SK-N-SH treated with all-trans-retinoic acid at 6 μM for 48 hours (cell line): ENCODE measurements around the gene HCK.

Source experiments
- ATAC-seq: fragments of 200-7000 bp; cut with Tn5 transposase; 3 replicates; pipeline ENCODE4 v1.9.1; 2020; ENCODE audit warnings: mild to moderate bottlenecking, moderate library complexity
- ARNTL ChIP-seq: fragments of 450-650 bp; formaldehyde crosslinking; IDR thresholded peaks from 2 replicates; pipeline ENCODE4 v1.5.0; 2020; ENCODE audit warnings: low read depth, mild to moderate bottlenecking, moderate library complexity, borderline replicate concordance
- BACH2 ChIP-seq: fragments of 250-450 bp; sonication (Bioruptor Pico); IDR thresholded peaks from 2 replicates; pipeline ENCODE4 v1.9.0; 2021; ENCODE audit warnings: mild to moderate bottlenecking, borderline replicate concordance
- CREB5 ChIP-seq: fragments of 250-450 bp; sonication (Bioruptor Pico); IDR thresholded peaks from 2 replicates; pipeline ENCODE4 v1.5.1; 2020; ENCODE audit warnings: low read depth, mild to moderate bottlenecking, moderate library complexity
- CSDC2 ChIP-seq: fragments of 250-450 bp; sonication (Bioruptor Pico); IDR thresholded peaks from 2 replicates; pipeline ENCODE4 v1.5.0; 2020; ENCODE audit warnings: mild to moderate bottlenecking, moderate library complexity
- CSRNP3 ChIP-seq: fragments of 250-450 bp; sonication (Bioruptor Pico); IDR thresholded peaks from 2 replicates; pipeline ENCODE4 v1.5.1; 2021; ENCODE audit warnings: mild to moderate bottlenecking, moderate library complexity
- ESRRG ChIP-seq: fragments of 250-450 bp; sonication (Bioruptor Pico); IDR thresholded peaks from 2 replicates; pipeline ENCODE4 v1.6.1; 2021; ENCODE audit warnings: mild to moderate bottlenecking
- ISL1 ChIP-seq: fragments of 250-450 bp; sonication (Bioruptor Pico); IDR thresholded peaks from 2 replicates; pipeline ENCODE4 v2.1.2; 2022; ENCODE audit warnings: mild to moderate bottlenecking, moderate library complexity
- OSR1 ChIP-seq: fragments of 250-450 bp; sonication (Bioruptor Pico); IDR thresholded peaks from 2 replicates; pipeline ENCODE4 v1.8.0; 2022; ENCODE audit warnings: moderate library complexity, mild to moderate bottlenecking, inconsistent platforms
- PATZ1 ChIP-seq: fragments of 250-450 bp; sonication (Bioruptor Pico); IDR thresholded peaks from 2 replicates; pipeline ENCODE4 v1.8.0; 2020; ENCODE audit warnings: mild to moderate bottlenecking, moderate library complexity, borderline replicate concordance
- POU6F1 ChIP-seq: fragments of 250-450 bp; sonication (Bioruptor Pico); IDR thresholded peaks from 2 replicates; pipeline ENCODE4 v1.8.0; 2021; ENCODE audit warnings: low read depth, mild to moderate bottlenecking, moderate library complexity, borderline replicate concordance
- PPARA ChIP-seq: fragments of 250-450 bp; sonication (Bioruptor Pico); IDR thresholded peaks from 2 replicates; pipeline ENCODE4 v1.5.0; 2020; ENCODE audit warnings: mild to moderate bottlenecking, borderline replicate concordance
- RARB ChIP-seq: fragments of 250-450 bp; sonication (Bioruptor Pico); IDR thresholded peaks from 2 replicates; pipeline ENCODE4 v1.8.0; 2021; ENCODE audit warnings: mild to moderate bottlenecking, moderate library complexity
- SNAI2 ChIP-seq: fragments of 250-450 bp; sonication (Bioruptor Pico); IDR thresholded peaks from 2 replicates; pipeline ENCODE4 v1.5.0; 2020; ENCODE audit warnings: mild to moderate bottlenecking, moderate library complexity
- TSHZ2 ChIP-seq: fragments of 250-450 bp; sonication (Bioruptor Pico); IDR thresholded peaks from 2 replicates; pipeline ENCODE4 v1.5.0; 2020; ENCODE audit warnings: mild to moderate bottlenecking, moderate library complexity
- ZC3H10 ChIP-seq: fragments of 250-450 bp; sonication (Bioruptor Pico); IDR thresholded peaks from 2 replicates; pipeline ENCODE4 v1.5.1; 2021; ENCODE audit warnings: mild to moderate bottlenecking, moderate library complexity
- ZFP3 ChIP-seq: fragments of 250-450 bp; sonication (Bioruptor Pico); IDR thresholded peaks from 2 replicates; pipeline ENCODE4 v1.5.0; 2020; ENCODE audit warnings: mild to moderate bottlenecking, moderate library complexity
- ZNF70 ChIP-seq: fragments of 450-650 bp; formaldehyde crosslinking; IDR thresholded peaks from 2 replicates; pipeline ENCODE4 v1.5.0; 2020; ENCODE audit warnings: mild to moderate bottlenecking, moderate library complexity

HCK gene

GRCh38 chr20:32006841-32007786 is 44.9 kb upstream of the HCK start:
- ATAC-seq: no peak
- TF ChIP-seq CSDC2 (CRISPR knock-in tag) (no peak), BACH2 (CRISPR knock-in tag) (no peak), POU6F1 (CRISPR knock-in tag) (no peak), OSR1 (no peak), CREB5 (CRISPR knock-in tag) (no peak), CSRNP3 (CRISPR knock-in tag) (no peak), ISL1 (CRISPR knock-in tag) (no peak), ZNF70 (CRISPR knock-in tag) (no peak), PATZ1 (CRISPR knock-in tag) (no peak)
- TF ChIP-seq, all 23 proteins: peak for 0

GRCh38 chr20:32007787-32008616 is 44.0 kb upstream of the HCK start:
- ATAC-seq: peak; percentile 20; the same call in 1 of the 3 replicates
- TF ChIP-seq CREB5 (CRISPR knock-in tag): no peak
- TF ChIP-seq SNAI2: no peak
- no peak for TF ChIP-seq OSR1
- no peak for TF ChIP-seq ARNTL (CRISPR knock-in tag)

GRCh38 chr20:32009564-32009963 is 42.5 kb upstream of the HCK start:
- ATAC-seq: no peak
- no peak for TF ChIP-seq BACH2 (CRISPR knock-in tag)
- no peak for TF ChIP-seq RARB (CRISPR knock-in tag)
- no peak for TF ChIP-seq ZNF70 (CRISPR knock-in tag)
- no peak for TF ChIP-seq ZFP3 (CRISPR knock-in tag)
- no peak for TF ChIP-seq PPARA (CRISPR knock-in tag)
- no peak for TF ChIP-seq ESRRG (CRISPR knock-in tag)
- TF ChIP-seq PATZ1 (CRISPR knock-in tag): no peak
- TF ChIP-seq CREB5 (CRISPR knock-in tag): no peak
- no peak for TF ChIP-seq SNAI2
- no peak for TF ChIP-seq ZC3H10 (CRISPR knock-in tag)
- TF ChIP-seq TSHZ2 (CRISPR knock-in tag): no peak
- TF ChIP-seq ARNTL (CRISPR knock-in tag): no peak
- TF ChIP-seq POU6F1 (CRISPR knock-in tag): no peak
- no peak for TF ChIP-seq ISL1 (CRISPR knock-in tag)
